ENCODE measurements around the gene MEI1.
A peak's percentile ranks its signal among the peaks of the same experiment; 100 is the strongest.
"Not testable (repeated sequence)": the region's sequence is repeated elsewhere in the genome, so short reads cannot be mapped to it uniquely, and the experiment has no call there.

Gene MEI1

GRCh38 chr22:41683052-41683451 lies 16.3 kb upstream of the MEI1 start:
- no peak for DNase-seq (ENCODE audit: low spot score)

DNA sequence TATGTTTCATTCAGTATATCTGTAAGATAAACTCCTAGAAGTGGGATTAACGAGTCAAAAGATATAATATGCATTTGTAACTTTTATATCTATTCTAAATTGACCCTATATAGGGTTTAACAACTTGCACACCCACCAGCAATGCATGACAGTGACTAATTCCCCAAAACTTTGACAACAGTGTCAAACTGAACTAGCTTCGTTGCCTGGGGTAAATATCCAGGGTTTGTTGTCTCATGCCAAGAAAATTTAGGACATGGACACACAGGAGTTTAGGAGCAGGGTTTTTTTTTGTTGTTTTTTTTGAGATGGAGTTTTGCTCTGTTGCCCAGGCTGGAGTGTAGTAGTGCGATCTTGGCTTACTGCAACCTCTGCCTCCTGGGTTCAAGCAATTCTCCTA lies 15.7 kb upstream of the MEI1 start:
- no peak for DNase-seq (ENCODE audit: low spot score)

DNA sequence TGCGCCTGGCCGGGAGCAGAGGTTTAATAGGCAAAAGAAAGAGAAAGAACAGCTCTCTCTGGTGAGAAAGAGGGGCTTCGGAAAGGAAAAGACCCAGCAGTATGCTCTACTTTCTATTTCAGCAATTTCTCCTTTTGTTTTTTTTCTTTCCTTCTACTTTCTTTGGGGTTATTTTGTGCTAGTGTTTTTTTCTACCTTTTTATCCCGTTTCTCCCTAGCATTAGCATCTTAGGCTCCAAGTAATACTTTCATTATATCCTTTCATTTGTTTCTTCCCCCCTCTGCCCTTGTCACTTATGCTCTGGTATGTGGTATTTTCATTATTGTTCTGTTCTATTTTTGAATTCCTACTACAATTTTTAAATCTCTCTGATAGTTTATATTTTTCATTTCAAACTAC lies 15.1 kb upstream of the MEI1 start:
- no peak for DNase-seq (ENCODE audit: low spot score)

DNA sequence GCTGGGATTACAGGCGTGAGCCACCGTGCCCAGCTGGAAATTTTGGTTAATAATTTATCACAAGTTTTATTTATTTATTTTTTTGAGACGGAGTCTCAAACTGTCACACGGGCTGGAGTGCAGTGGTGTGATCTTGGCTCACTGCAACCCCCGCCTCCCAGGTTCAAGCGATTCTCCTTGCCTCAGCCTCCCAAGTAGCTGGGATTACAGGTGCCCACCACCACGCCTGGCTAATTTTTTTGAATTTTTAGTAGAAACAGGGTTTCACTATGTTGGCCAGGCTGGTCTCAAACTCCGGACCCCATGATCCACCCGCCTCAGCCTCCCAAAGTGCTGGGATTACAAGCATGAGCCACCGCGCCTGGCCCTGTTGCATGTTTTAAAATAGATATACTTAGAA lies 12.4 kb upstream of the MEI1 start:
- DNase-seq (ENCODE audit: low spot score): not testable (repeated sequence)

DNA sequence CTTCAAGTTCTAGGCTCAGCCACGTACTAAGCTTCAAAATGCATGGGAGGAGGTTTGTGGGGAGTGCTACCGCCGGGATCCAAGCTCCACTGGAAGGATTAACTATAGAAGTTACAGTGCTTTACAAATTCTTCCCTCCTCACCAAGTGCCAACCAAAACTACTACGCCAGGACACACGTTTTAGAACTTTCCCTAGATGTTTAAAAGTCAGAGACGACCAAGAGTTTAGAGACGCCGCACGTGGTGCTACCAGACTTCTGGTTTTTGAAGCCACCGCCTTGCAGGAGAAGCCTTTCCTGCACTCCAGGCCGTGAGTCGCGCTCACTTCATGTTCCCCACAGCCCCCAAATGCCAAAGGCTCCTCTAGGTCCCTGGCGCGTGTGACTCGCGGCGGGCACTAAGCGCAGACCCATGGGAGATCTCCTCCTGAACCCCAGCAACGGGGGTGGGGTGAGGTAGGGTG lies 11.4 kb upstream of the MEI1 start:
- DNase-seq (ENCODE audit: low spot score): no peak

DNA sequence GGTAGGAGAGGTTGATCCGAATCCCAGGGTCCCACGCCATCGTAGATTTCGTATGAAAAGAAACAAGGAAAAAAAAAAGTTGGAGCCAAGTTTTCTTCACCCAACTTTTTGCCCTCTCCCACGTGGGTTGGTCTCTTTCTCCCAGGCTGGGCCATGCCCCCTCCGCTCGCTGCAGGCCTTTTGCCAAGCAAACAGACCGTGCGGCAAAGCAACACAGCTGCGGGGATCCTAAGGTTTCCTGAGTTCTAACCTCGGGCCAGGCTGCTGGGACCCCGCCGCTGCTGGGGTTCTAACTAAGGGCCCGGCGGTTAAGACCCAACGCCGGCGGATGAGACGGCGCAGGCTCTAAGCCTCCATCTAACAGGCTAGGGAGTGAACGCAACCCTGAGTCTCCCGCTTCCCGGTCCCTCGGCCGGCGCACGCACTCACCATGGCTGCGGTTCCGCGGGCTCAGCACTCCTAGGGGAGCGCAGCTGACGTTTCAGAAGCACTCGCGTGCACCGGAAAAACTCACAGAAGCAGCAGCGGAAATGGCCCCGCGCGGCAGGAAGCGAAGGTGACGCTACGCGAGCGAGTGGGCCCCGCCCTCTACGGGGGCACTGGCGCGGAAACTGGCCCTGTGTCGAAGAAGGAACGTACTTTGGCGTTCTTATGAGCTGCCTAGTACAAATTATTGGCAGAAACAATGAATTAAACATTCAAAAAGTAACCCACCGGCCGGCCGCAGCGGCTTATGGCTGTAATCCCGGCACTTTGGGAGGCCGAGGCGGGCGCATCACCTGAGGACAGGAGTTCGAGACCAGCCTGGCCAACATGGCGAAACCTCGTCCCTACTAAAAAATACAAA lies 10.7 kb upstream of the MEI1 start, which contains the start of gene SNU13:
Gene SNU13 (minus strand): TSS at position 503 of the 847 bp plus-strand sequence. CDS start 71 bp downstream, at position 432.
- peak; percentile 95 for DNase-seq (ENCODE audit: low spot score)

DNA sequence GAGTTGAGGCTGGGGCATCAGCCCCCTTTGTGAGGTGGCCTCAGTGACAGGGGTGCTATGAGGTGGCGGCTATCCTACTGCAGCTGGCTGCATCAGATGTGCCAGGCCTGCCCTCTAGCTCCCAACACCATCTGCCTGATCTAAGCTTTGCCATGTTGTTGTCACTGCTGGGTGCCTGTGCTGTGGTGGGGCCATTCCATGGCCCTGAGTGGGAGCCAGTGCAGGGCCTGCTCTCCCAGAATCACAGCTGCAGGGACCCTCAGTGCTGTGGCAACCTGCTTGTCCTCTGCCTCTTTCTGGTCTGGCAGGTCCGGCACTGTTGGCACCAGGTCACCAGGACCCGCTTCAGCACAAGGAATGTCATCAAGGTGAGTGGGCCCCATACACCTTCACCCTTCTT lies 8.8 kb upstream of the MEI1 start:
- no peak for DNase-seq (ENCODE audit: low spot score)

DNA sequence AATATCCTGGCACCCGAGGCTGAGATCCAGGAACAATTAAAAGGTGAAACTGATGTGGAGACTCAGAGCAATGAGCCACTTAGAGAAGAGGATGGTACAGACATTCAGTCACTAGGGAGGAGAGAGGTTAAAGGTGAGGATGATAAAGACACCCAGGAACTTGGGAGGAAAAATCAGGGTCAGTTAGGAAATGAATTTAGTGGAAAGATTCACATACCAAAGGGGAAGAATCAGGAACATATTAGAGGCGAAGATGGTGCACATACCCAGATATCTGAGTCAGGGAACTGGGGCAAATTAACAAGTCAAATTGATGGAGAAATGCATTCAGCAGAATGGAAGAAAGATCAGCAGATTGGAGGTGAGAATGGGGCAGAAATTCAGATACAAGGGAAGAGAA lies 4.1 kb upstream of the MEI1 start:
- DNase-seq (ENCODE audit: low spot score): no peak

GRCh38 chr22:41696703-41697102 lies 2.6 kb upstream of the MEI1 start:
- DNase-seq (ENCODE audit: low spot score): no peak

- peak; percentile 91 for DNase-seq (ENCODE audit: low spot score)
Observed at GRCh38 chr22:41697126-41697775, 2.1 kb upstream of the MEI1 start.

DNA sequence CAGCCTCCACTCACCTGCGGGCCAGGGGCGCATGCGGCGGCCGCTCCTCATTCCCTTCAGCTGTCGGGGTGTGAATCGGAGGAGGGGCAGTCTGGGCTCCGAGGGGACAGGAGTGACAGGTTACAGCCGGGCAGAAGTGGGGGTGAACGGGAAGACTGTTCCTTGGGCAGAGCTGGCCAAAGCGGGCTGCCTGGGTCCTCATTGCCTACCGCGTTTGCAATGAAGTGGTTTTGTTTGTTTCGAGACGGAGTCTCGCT lies 733 bp downstream of the MEI1 start:
- DNase-seq (ENCODE audit: low spot score): no peak

GRCh38 chr22:41702763-41703162 lies 3.5 kb downstream of the MEI1 start:
- no peak for DNase-seq (ENCODE audit: low spot score)

DNA sequence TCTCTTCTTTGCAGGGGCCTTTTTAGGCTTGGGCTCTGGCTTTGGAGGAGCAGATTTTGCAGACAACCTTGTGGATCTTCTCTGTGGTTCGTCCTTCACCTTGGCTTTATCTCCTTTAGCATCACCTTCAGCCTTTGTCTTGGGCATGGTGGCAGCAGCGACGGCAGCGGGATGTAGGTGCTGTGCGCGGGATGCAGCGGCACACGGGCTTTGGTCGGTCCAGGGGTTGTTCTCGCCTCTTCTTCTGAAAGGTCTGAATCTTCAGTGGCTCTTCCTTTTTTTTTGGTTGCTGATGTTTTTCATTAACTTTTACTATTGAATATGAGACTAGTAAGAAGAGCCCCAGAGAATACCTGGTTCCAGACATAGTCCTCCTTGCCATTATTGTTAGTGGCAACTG lies 10.0 kb downstream of the MEI1 start:
- DNase-seq (ENCODE audit: low spot score): no peak

GRCh38 chr22:41713004-41713403 lies 13.7 kb downstream of the MEI1 start:
- DNase-seq (ENCODE audit: low spot score): no peak

DNA sequence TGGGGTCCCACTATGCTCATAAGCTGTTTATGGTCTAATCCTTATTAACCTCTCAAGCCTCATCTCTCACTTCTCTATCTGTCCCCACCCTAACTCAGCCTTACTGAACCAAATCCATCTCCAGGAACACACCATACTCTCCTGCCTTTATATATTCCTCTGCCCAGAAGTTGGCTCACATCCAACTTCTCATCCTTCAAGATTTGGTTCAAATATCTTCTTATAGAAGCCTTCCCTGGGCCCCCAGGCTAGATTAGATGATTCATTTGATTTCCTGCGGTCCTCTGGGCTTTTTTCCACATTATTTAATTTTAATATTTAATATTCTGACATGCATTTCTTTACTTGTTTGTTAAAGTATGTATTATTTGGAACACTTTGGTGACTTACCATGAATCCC lies 23.2 kb downstream of the MEI1 start:
- DNase-seq (ENCODE audit: low spot score): no peak

GRCh38 chr22:41725510-41726110 lies 26.3 kb downstream of the MEI1 start:
- no peak for DNase-seq (ENCODE audit: low spot score)

GRCh38 chr22:41731609-41732008 lies 32.3 kb downstream of the MEI1 start:
- no peak for DNase-seq (ENCODE audit: low spot score)

GRCh38 chr22:41732096-41732772 lies 32.9 kb downstream of the MEI1 start:
- DNase-seq (ENCODE audit: low spot score): no peak

DNA sequence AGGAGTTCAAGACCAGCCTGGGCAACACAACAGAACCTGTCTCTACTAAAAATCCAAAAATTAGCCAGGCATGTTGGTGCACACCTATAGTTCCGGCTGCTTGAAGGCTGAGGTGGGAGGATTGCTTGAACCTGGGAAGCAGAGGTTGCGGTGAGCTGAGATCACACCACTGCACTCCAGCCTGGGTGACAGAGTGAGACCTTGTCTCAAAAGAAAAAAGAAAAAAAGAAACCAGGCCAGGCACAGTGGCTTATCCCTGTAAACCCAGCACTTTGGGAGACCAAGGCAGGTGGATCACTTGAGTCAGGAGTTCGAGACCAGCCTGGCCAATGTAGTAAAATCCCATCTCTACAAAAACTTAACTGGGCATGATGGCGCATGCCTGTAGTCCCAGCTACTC lies 33.9 kb downstream of the MEI1 start:
- DNase-seq (ENCODE audit: low spot score): not testable (repeated sequence)

- DNase-seq (ENCODE audit: low spot score): no peak
Observed at GRCh38 chr22:41739576-41739975, 40.3 kb downstream of the MEI1 start.

- DNase-seq (ENCODE audit: low spot score): no peak
Observed at GRCh38 chr22:41742918-41743317, 43.6 kb downstream of the MEI1 start.

DNA sequence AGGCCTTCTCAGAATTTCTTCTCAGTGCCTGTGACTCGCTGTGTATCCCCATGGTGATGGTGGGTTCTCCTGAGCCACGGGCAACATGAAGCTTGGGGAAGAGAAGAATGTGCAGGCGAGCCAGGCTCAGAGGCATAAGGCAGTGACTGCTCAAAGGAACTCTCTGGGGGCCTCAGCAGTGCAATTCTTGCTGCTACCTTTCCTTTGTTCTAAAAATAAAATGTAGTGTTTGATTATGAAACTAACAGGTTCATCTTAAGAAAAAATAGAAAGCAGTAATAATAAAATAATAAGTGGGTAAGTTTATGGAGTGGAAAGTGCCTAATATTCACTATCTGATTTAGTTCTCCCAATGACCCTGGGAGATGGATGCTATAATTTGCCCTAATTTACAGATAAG lies 46.7 kb downstream of the MEI1 start:
- DNase-seq (ENCODE audit: low spot score): no peak

Measured in activated CD4-positive, alpha-beta T cell treated with anti-CD3 and anti-CD28 coated beads, Interleukin-2, Interleukin-4, amounts not matched to agents 100 ng/mL and 50 ng/mL, durations not matched to agents 16 hours and 8 hours (primary cell).